Stomach (tissue), 4 donors: ENCODE measurements around the gene SCYGR1.

Source experiments
- POLR2A ChIP-seq, 4 donors: fragments of 450-650 bp; IDR thresholded peaks; one replicate each; pipeline ENCODE4 v1.6.1; 2016; ENCODE audit warnings: antibody characterized with exemption in 4 of 4, control low read depth in 2 of 4, mild to moderate bottlenecking in 1 of 4, moderate library complexity in 1 of 4
- TF ChIP-seq, protein P1 (sequence below), 7 experiments: fragments of 450-650 bp in 4 of 7; fragments of 200-600 bp in 3 of 7; sonication (generic) in 3 of 7; IDR thresholded peaks; one replicate each; pipeline ENCODE4 v1.5.1; 2016 to 2019; ENCODE audit warnings: antibody characterized with exemption in 7 of 7, control low read depth in 2 of 7, mild to moderate bottlenecking in 1 of 7

DNA sequence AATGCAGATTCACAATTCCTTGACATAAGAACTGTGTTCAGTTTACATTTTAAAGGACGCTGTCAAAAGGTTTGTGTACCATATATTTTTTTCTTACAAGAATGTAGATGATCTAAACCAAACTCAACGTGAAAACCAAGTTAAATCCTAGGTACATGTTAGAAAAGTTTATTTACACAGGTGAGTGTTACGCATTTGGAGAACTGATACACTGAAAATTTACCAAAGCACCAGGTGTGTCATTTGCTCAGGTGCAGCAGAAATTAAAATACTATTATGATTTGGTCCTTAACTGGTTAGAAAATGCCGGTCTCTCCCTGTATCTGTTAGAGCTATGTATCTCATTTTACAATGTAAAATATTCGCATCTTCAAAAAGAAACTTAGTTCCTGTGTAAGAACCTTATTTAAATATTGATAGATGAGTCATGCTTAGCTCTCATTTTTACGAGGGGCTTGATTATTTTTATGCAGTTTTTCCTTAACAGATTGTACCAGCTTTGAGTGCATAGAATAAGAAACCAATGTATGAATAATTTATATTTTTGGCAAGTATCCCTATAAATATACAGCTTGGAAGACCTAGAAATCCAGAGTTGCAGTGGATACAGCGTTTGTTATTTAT, 37.6 kb downstream of the SCYGR1 start:
- no peak for TF ChIP-seq POLR2A (IDR thresholded peaks at IDR 0.05)
- TF ChIP-seq, protein P1, sequence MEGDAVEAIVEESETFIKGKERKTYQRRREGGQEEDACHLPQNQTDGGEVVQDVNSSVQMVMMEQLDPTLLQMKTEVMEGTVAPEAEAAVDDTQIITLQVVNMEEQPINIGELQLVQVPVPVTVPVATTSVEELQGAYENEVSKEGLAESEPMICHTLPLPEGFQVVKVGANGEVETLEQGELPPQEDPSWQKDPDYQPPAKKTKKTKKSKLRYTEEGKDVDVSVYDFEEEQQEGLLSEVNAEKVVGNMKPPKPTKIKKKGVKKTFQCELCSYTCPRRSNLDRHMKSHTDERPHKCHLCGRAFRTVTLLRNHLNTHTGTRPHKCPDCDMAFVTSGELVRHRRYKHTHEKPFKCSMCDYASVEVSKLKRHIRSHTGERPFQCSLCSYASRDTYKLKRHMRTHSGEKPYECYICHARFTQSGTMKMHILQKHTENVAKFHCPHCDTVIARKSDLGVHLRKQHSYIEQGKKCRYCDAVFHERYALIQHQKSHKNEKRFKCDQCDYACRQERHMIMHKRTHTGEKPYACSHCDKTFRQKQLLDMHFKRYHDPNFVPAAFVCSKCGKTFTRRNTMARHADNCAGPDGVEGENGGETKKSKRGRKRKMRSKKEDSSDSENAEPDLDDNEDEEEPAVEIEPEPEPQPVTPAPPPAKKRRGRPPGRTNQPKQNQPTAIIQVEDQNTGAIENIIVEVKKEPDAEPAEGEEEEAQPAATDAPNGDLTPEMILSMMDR (IDR thresholded peaks at IDR 0.05) = no peak
